ENCODE data around the gene MIP.

GRCh38 chr12:56477521-56478225, 23.2 kb upstream of the MIP start:
- no peak for TF ChIP-seq CTCF (IDR thresholded peaks at IDR 0.05)
- TF ChIP-seq POLR2A (IDR thresholded peaks at IDR 0.05), result no peak
